Small intestine (tissue), 16 donors: ENCODE data around the gene NEURL3. TPM values are rescaled to one million over a fixed set of nuclear protein-coding genes. Genes with fewer than 3 reads are reported as not detected.
"Not testable (repeated sequence)": the region's sequence is repeated elsewhere in the genome, so short reads cannot be mapped to it uniquely, and the experiment has no call there.

Experiments used
- DNase-seq, 2 donors: peaks; one replicate each; pipeline versions ENCODE4 v3.0.0 to v3.0.0-alpha.2; 2013
- FAIRE-seq: peaks from 2 replicates; lab custom pipeline; 2012; peaks lifted over from hg19 to GRCh38; lab: Jason Lieb, UNC
- H3K27ac ChIP-seq, 3 donors: one replicate each; pipeline ENCODE4 v1.5.1; 2013; ENCODE audit warnings: low read length in 2 of 3, mild to moderate bottlenecking in 2 of 3, control low read depth in 1 of 3, inconsistent platforms in 1 of 3, low read depth in 1 of 3, moderate library complexity in 1 of 3
- H3K27me3 ChIP-seq, 3 donors: one replicate each; pipeline ENCODE4 v1.6.1; 2013; ENCODE audit warnings: low read length in 3 of 3, inconsistent platforms in 1 of 3; ENCODE audit not compliant: control insufficient read depth in 3 of 3, insufficient read depth in 3 of 3
- H3K36me3 ChIP-seq, 3 donors: one replicate each; pipeline ENCODE4 v1.6.1; 2013; ENCODE audit warnings: low read length in 3 of 3, inconsistent platforms in 1 of 3, low read depth in 1 of 3, mild to moderate bottlenecking in 1 of 3, moderate library complexity in 1 of 3; ENCODE audit not compliant: control insufficient read depth in 3 of 3, insufficient read depth in 2 of 3
- H3K4me1 ChIP-seq, 3 donors: one replicate each; pipeline ENCODE4 v1.6.1; 2013; ENCODE audit warnings: low read length in 2 of 3, inconsistent platforms in 1 of 3, low read depth in 1 of 3, mild to moderate bottlenecking in 1 of 3, moderate library complexity in 1 of 3; ENCODE audit not compliant: control insufficient read depth in 3 of 3, insufficient read depth in 2 of 3
- H3K4me3 ChIP-seq, 3 donors: one replicate each; pipeline ENCODE4 v1.5.1; 2013; ENCODE audit warnings: low read length in 3 of 3, control low read depth in 1 of 3, inconsistent platforms in 1 of 3, low read depth in 1 of 3, mild to moderate bottlenecking in 1 of 3, moderate library complexity in 1 of 3
- H3K9me3 ChIP-seq, 2 donors: one replicate each; pipeline ENCODE4 v1.6.1; 2013; ENCODE audit warnings: low read depth in 1 of 2, low read length in 1 of 2; ENCODE audit not compliant: control insufficient read depth in 2 of 2, insufficient read depth in 1 of 2
- WGBS, 3 donors: extraction: QIAGEN DNeasy Blood & Tissue Kit; methylation state at CpG; one replicate each; pipeline ENCODE4 v1.1.7; 2013; 5-methylcytosine and 5-hydroxymethylcytosine counted together
- long read RNA-seq, 10 donors: transcript quantifications; one replicate each; lab custom pipeline, GENCODE V29; 2026
- polyA plus RNA-seq, 4 donors: library from polyadenylated mRNA; stranded (reverse) in 3 of 4; unstranded in 1 of 4; fragments of 200-250 nt in 3 of 4; fragments of 120-200 nt in 1 of 4; gene quantifications; one replicate each; pipeline versions ENCODE4 v1.2.1 to v1.2.3, GENCODE V29; 2013
- donor health status: healthy with polysubstance abuse.
- donor health status: control.
- donor health status: control.
- donor health status: Bipolar disorder and iron deficiency.
- donor health status: healthy.

Gene NEURL3
- polyA plus RNA-seq = 1 to 10 TPM in 3 of 4 donors, under 1 TPM in 1; 0.61 to 6.2 (median 3.1) TPM
- long read RNA-seq, donor 1 = 0 reads
- long read RNA-seq, donor 2 = 0 reads
- long read RNA-seq, donor 3 = 0 reads
- long read RNA-seq, donor 4 = 0 reads
- long read RNA-seq, donor 5 = 0 reads
- long read RNA-seq, donor 6 = 0 reads
- long read RNA-seq, donor 7 = 0 reads
- long read RNA-seq, donor 8 = 0 reads
- long read RNA-seq, donor 9 = 0 reads
- long read RNA-seq, donor 10 = 0 reads

GRCh38 chr2:96505231-96505889 lies at the start of gene NEURL3:
NEURL3 (minus strand) TSS chr2:96505357; CDS start chr2:96505286, 71 bp downstream.
- Histone ChIP-seq H3K4me1 (peaks cover 0 to 51% (median 8%) of the 10 kb centered on the region in 3 donors), H3K36me3 (no peaks in the 10 kb centered on the region), H3K4me3 (no peak within 1 kb of the TSS), H3K27ac (peak within 1 kb of the TSS in 2 of 3 donors; percentile 38 to 71), H3K27me3 (peaks cover 0 to 16% (median 3%) of the 10 kb centered on the region in 3 donors), H3K9me3 (no peaks in the 10 kb centered on the region)
- WGBS, 3 donors = 12 to 49% (median 29%) methylated on average over 9 of the region's 9 CpGs
- FAIRE-seq = no peak
- DNase-seq = peak; percentile 89 to 93

GRCh38 chr2:96554293-96555145 lies 49.4 kb upstream of the NEURL3 start:
- DNase-seq (peak; percentile 54 to 68), FAIRE-seq (no peak)
- H3K4me1 ChIP-seq = peaks cover 0 to 19% (median 0%) of the 10 kb centered on the region in 3 donors
- peaks cover 0 to 26% (median 3%) of the 10 kb centered on the region in 3 donors for H3K36me3 ChIP-seq
- no peak overlapping the region for H3K27ac ChIP-seq
- WGBS, 3 donors = 39 to 47% (median 39%) methylated on average over 33 to 35 of the region's 35 CpGs
- peaks cover 0 to 8% of the 10 kb centered on the region in 2 donors for H3K9me3 ChIP-seq
- no peak overlapping the region for H3K4me3 ChIP-seq
- H3K27me3 ChIP-seq = no peaks in the 10 kb centered on the region

- WGBS, 3 donors = 43 to 46% (median 45%) methylated on average over 8 to 9 of the region's 9 CpGs
- not testable (repeated sequence) for H3K27ac ChIP-seq, FAIRE-seq
These were observed 48.8 kb upstream of the NEURL3 start for GRCh38 chr2:96553957-96554292.

GRCh38 chr2:96553176-96553956 lies 48.2 kb upstream of the NEURL3 start:
- FAIRE-seq (no peak), DNase-seq (no peak)
- Histone ChIP-seq H3K27me3 (no peaks in the 10 kb centered on the region), H3K36me3 (peaks cover 0 to 38% (median 3%) of the 10 kb centered on the region in 3 donors), H3K4me1 (peaks cover 0 to 31% (median 0%) of the 10 kb centered on the region in 3 donors), H3K27ac (no peak overlapping the region), H3K9me3 (peaks cover 0 to 8% of the 10 kb centered on the region in 2 donors), H3K4me3 (no peak overlapping the region)
- 87 to 94% (median 92%) methylated on average over 15 to 16 of the region's 16 CpGs for WGBS, 3 donors

More at GRCh38 chr2:96553957-96554292, 48.8 kb upstream of the NEURL3 start:
- H3K27me3 ChIP-seq, H3K9me3 ChIP-seq, DNase-seq, H3K4me3 ChIP-seq: not testable (repeated sequence)
- Histone ChIP-seq H3K36me3 (peaks cover 0 to 32% (median 3%) of the 10 kb centered on the region in 3 donors), H3K4me1 (peaks cover 0 to 25% (median 0%) of the 10 kb centered on the region in 3 donors)

GRCh38 chr2:96552315-96553175 lies 47.4 kb upstream of the NEURL3 start:
- WGBS, 3 donors = 86 to 88% (median 86%) methylated on average over 18 of the region's 18 CpGs
- Histone ChIP-seq H3K4me3 (no peak overlapping the region), H3K27ac (no peak overlapping the region), H3K9me3 (peaks cover 0 to 8% of the 10 kb centered on the region in 2 donors), H3K4me1 (peaks cover 0 to 31% (median 0%) of the 10 kb centered on the region in 3 donors), H3K36me3 (peaks cover 0 to 43% (median 3%) of the 10 kb centered on the region in 3 donors), H3K27me3 (no peaks in the 10 kb centered on the region)
- DNase-seq = no peak
- FAIRE-seq = no peak

GRCh38 chr2:96551605-96552314 lies 46.6 kb upstream of the NEURL3 start:
- H3K27ac ChIP-seq = no peak overlapping the region
- H3K27me3 ChIP-seq = no peaks in the 10 kb centered on the region
- no peak for FAIRE-seq
- H3K4me3 ChIP-seq = no peak overlapping the region
- H3K4me1 ChIP-seq = peaks cover 0 to 31% (median 0%) of the 10 kb centered on the region in 3 donors
- peaks cover 0 to under 1% of the 10 kb centered on the region in 2 donors for H3K9me3 ChIP-seq
- H3K36me3 ChIP-seq = peaks cover 0 to 45% (median 3%) of the 10 kb centered on the region in 3 donors
- WGBS, 3 donors = 92 to 98% (median 95%) methylated on average over 21 to 25 of the region's 25 CpGs
- DNase-seq = no peak
